HG03066 (cell line): ENCODE data around the gene NSRP1.
"Not testable (repeated sequence)": the region's sequence is repeated elsewhere in the genome, so short reads cannot be mapped to it uniquely, and the experiment has no call there.

Experiments used
- ATAC-seq: cut with Tn5 transposase; IDR thresholded peaks from one replicate; pipeline ENCODE4 v1.9.1; 2021; ENCODE audit warnings: low read depth; ENCODE audit not compliant: unreplicated experiment

The NSRP1 gene

GRCh38 chr17:30176855-30177254 lies 60.2 kb downstream of the NSRP1 start:
- ATAC-seq, result no peak

GRCh38 chr17:30186761-30187160 lies 70.1 kb downstream of the NSRP1 start:
- ATAC-seq, result no peak

DNA sequence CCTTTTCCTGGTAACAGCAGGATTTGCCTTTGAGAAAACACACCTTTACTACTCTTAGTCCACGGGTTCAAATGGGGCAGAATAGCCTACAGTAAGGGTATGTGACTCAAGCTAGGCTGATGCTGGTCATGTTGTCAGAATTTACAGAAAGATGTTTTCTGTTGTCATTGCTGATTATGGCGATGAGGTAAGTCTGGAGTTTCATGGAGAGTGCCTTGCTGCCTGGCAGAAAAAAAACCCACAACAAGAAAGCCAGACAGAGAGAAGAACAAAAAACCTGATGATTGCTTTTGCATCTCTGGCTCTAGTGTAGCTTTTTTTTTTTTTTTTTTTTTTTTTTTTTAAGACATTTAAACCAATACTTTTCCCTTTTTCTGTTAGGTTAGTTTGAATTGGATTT lies 71.0 kb downstream of the NSRP1 start:
- ATAC-seq, result no peak

DNA sequence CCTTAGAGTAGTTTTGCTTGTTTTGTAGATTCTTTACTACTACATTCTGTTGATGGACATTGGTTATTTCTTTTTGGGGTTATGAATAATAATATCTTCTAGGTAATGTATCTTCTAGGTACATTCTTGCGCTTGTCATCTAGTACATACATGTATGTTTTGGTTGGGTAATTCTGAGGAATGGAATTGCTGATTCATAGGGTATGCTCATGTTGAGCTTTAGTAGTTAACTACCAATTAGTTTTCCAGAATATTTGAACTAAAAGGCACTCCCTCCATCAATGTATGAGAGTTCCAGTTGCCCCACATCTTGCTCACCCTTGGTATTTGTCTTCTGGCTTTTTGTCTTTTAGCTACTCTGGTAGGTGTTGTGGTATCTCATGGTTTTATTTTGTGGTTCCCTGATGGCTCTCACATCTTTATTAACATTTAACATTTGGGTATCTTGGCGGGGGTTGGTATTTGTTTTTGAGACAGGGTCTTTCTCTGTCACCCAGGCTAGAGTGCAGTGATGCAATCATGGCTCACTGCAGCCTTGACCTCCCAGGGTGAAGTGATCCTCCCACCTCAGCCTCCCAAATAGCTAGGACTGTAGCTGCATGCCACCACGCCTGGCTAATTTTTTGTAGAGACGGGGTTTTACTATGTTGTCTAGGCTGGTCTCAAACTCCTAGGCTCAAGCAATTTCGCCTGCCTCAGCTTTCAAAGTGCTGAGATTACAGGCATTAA lies 71.8 kb downstream of the NSRP1 start:
- no peak for ATAC-seq

DNA sequence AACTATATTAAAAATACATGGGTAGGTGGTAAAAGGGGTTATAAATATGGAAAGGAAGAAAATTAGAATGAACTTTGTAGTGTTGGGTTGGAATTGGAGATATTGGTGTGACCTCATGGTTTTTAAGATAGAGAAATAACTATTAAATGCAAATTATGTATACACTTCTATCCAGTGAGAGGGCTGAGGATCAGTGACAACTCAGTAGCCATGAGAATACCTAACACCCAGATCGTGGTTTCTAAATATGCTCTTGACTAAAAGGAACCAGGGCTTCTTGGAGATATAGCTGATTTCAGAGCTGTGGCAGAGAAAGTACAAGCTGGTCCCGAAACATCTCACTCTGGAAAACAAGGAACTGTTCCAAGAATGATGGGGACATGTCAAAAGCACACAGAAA lies 74.5 kb downstream of the NSRP1 start:
- ATAC-seq, result no peak

DNA sequence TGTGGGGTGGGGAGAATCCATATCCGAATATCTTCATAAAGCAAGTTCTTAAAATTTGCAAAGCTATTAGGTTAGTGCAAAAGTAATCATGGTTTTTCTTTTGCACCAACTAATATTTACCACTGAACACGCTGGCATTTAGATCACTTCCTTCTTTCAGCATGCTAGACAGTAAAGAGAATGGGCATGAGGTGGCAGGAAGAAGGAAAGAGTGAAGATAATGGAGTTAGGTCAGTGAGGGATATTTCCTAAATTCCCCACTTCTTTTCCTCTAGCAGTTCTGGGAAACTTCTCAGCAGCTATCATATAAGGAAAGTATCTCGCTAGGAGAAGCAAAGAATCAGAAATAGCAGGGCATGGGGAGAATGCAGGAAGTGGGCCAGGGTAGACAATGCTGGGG lies 79.9 kb downstream of the NSRP1 start:
- ATAC-seq, result no peak

DNA sequence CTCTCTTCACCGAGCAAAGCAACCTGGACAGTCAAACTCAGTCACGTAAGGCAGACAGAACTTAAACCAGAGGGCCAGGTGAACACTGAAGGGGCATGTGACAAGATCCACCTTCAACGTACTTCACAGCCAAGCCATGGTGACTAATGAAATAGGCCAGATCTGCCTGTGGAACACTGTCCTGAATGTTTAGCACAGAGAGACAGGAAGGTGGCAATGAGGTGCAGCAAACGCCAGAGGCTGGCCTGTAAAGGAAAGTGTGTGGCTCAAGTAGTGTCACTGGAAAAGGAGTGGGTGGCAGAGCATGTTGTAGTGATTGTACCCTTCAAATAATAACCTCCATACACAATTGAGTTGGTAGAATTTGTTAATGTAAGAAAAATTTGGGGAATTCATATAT lies 80.8 kb downstream of the NSRP1 start:
- no peak for ATAC-seq

DNA sequence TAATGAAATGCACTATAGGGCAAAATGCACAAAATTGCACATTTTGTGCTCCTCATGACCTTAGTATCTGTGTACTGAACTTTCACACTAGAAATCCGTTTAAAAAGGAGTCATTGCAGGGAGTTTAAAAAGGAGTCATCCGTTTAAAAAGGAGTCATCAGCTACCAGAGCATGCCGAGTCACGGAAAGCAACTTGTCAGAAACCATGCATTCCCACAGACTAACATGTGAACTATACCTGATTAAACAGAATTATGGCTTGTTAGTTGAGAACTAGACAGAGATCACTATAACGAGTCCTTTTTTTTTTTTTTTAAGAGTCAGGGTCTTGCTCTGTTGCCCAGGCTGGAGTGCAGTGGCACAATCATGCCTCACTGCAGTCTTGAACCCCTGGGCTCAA lies 83.0 kb downstream of the NSRP1 start:
- no peak for ATAC-seq

DNA sequence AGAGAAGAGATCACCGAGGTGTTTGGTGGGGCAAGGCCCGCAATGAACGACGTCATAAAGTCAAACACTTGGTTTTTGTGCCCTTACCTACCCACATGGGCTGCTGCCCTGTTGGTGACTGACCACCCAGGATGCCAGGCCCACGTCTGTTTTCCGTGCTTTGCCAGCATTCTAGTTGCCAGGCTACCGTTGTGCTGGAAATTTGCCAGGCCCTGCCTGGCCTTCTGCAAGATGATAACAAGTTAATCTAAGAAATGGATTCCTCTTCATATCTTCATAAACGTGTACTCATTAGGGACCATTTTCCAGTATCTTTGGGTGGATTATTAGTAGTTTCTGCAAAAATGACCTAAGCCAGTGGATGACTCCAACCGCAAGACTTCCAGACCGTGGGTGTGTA lies 83.5 kb downstream of the NSRP1 start:
- no peak for ATAC-seq

GRCh38 chr17:30200656-30201055 lies 84.0 kb downstream of the NSRP1 start:
- ATAC-seq, result not testable (repeated sequence)

DNA sequence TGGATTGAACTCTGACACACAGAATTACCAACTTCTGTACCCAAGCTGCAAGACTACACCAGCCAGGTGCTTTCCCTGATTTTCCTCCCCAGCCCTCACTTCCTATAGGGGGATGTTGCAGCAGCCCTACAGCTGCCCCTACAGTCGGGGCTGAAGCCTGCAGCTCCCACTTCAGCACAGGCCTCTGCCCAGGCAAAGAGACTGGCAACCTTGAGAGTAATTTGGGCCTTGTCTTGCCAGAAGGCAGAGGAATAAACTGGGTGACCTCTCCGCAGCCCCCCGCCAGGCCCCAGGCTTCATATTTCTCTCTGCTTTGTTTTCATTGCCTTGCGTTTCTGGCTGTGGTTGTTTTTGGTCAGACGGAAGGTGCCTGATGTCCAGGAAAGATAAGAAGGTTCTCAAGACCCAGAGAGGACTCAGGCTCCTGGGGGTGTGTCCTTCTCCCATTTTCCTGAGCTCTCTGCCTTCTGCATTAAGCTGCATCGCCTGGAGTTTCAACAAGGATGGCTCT lies 86.9 kb downstream of the NSRP1 start:
- ATAC-seq, result no peak

- no peak for ATAC-seq
Observed at GRCh38 chr17:30207655-30208054, 91.0 kb downstream of the NSRP1 start.

GRCh38 chr17:30208214-30208613 lies 91.6 kb downstream of the NSRP1 start:
- ATAC-seq, result no peak

GRCh38 chr17:30209930-30210329 lies 93.3 kb downstream of the NSRP1 start:
- no peak for ATAC-seq

DNA sequence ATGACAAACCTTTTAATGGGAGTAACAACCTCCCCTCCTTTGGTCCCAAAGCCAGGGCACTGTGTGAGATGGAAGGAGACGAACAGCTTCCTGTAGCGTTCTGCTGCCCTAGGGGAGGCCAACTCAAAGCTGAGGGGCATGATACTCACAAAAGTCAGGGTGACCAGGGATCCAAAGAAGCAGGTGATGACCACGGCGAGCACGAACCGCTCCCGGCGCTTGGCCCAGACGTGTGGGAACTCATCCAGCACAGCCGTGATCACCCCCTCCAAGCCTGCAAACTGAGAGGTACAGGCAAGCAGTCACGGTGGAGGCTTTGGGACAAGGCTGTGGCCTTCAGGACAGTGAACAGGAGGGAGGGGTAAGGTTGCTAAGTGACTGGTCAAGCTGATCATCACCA lies 93.8 kb downstream of the NSRP1 start:
- ATAC-seq, result no peak

GRCh38 chr17:30210901-30211300 lies 94.3 kb downstream of the NSRP1 start:
- ATAC-seq, result no peak

GRCh38 chr17:30211371-30211770 lies 94.8 kb downstream of the NSRP1 start:
- no peak for ATAC-seq

- ATAC-seq, result no peak
Observed at GRCh38 chr17:30212750-30213149, 96.1 kb downstream of the NSRP1 start.

GRCh38 chr17:30217054-30217453 lies 100.4 kb downstream of the NSRP1 start:
- ATAC-seq, result no peak

GRCh38 chr17:30217746-30218245 lies 101.2 kb downstream of the NSRP1 start:
- ATAC-seq, result no peak

DNA sequence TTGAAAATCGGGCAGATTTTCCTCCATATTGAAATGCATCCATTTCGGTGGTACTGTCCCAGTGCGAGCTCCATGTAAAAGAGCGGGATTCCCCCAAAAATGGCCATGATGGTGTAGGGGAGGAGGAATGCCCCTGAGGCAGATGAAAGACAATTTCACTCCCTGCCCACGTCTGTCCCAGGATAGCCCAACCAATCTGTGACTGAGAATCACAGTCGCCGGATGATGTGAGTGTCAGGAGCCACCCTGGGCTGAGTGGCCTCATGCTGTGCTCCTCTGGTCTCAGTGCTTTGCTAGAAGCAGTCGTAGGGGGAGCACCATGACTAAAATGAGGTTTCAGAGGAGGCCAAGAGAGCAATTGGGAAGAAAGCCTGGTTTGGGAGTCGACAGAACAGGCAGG lies 102.2 kb downstream of the NSRP1 start:
- no peak for ATAC-seq

GRCh38 chr17:30219315-30219714 lies 102.7 kb downstream of the NSRP1 start:
- no peak for ATAC-seq

DNA sequence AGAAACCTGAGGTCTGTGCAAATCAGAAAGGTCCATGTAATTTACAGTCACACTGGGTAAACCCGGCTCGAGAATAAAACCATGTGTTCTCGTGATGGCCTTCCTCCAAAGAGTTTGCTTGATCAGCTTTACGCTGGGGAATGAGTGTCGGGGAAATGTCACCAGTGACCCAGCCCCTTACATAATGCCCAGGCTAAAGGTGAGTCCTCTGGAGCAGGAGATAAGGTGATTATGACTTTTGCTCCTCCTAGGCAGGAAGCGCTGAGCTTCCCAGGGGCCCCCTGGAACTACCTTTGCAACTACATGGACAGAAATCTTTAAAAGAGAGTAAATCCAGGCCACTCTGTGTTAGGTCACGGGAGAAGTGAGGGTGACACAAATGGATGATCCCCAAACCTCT lies 103.2 kb downstream of the NSRP1 start:
- ATAC-seq, result no peak
